Prostate gland (tissue), 2 donors: ENCODE measurements around the gene RELL1.

Experiments
- POLR2A ChIP-seq: fragments of 450-650 bp; IDR thresholded peaks from one replicate; pipeline ENCODE4 v1.6.1; 2016; ENCODE audit warnings: antibody characterized with exemption, mild to moderate bottlenecking
- POLR2AphosphoS5 ChIP-seq: sonication (generic); formaldehyde crosslinking; IDR thresholded peaks from one replicate; pipeline ENCODE4 v1.6.1; 2017; ENCODE audit warnings: antibody characterized with exemption
- TF ChIP-seq, protein P1 (sequence below), 4 experiments: fragments of 200-600 bp in 2 of 4; fragments of 450-650 bp in 2 of 4; sonication (generic) in 2 of 4; IDR thresholded peaks; 1 replicate in 3 of 4; 2 replicates in 1 of 4; pipeline ENCODE4 v1.5.1; 2016 to 2019; ENCODE audit warnings: antibody characterized with exemption in 4 of 4, mild to moderate bottlenecking in 2 of 4, moderate library complexity in 2 of 4

DNA sequence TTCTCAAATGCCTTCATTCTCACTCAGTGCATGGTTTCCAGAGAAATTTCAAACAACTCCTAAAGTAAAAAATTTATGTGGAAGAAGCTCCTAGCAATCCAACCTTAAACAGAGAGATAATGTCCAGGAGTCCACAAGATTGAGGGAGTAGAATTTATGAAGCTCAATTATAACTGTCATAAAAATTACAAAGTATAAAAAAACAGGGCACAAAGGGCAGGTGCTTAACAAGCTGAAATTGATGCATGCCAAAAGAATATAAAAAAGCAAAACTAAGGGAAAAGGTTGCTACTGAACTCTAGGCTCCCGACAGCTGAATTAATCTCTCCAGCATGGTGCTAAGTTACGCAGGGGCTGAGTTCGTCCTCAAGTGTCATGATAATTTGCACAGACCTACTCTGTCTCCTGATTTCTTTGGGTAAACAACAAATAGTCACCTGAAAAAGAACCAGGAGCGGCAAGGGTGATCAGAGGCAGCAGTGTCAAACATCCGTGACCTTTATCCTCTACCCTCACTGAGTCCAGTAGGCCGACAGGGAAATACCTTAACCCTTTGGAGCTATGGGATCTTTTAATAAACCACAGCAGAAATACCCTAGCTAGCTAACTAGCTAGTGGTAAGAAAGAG, 47.2 kb upstream of the RELL1 start:
- TF ChIP-seq, protein P1, sequence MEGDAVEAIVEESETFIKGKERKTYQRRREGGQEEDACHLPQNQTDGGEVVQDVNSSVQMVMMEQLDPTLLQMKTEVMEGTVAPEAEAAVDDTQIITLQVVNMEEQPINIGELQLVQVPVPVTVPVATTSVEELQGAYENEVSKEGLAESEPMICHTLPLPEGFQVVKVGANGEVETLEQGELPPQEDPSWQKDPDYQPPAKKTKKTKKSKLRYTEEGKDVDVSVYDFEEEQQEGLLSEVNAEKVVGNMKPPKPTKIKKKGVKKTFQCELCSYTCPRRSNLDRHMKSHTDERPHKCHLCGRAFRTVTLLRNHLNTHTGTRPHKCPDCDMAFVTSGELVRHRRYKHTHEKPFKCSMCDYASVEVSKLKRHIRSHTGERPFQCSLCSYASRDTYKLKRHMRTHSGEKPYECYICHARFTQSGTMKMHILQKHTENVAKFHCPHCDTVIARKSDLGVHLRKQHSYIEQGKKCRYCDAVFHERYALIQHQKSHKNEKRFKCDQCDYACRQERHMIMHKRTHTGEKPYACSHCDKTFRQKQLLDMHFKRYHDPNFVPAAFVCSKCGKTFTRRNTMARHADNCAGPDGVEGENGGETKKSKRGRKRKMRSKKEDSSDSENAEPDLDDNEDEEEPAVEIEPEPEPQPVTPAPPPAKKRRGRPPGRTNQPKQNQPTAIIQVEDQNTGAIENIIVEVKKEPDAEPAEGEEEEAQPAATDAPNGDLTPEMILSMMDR (IDR thresholded peaks at IDR 0.05) = no peak
- no peak for TF ChIP-seq POLR2A
- no peak for TF ChIP-seq POLR2AphosphoS5
